Cardiac septum (tissue), 1 donor: Measurements from ENCODE around the gene MCFD2. TPM values are rescaled to one million over a fixed set of nuclear protein-coding genes. Genes with fewer than 3 reads are reported as not detected.
"Not testable (repeated sequence)": the region's sequence is repeated elsewhere in the genome, so short reads cannot be mapped to it uniquely, and the experiment has no call there.

ENCODE experiments used
- DNase-seq: peaks from one replicate; pipeline ENCODE4 v3.0.0-alpha.2; 2020; ENCODE audit warnings: low spot score
- intact Hi-C: fragments of 100-400 bp; cut with DNase I; formaldehyde crosslinking; loops from one replicate; pipeline ENCODE4 v1.14.0; 2022
- total RNA-seq: library from RNA; stranded (reverse); fragmentation: NEBNext Ultra II Directional; extraction: Animal tissue kit (Norgen Biotek cat#: 25700); gene quantifications from one replicate; pipeline ENCODE4 v1.2.1, GENCODE V29; 2021
- donor health status: DM: no; HTN: no; CAD: no.

The MCFD2 gene
- total RNA-seq, 1 donor from 2014 or later, result 55.1 TPM

DNA sequence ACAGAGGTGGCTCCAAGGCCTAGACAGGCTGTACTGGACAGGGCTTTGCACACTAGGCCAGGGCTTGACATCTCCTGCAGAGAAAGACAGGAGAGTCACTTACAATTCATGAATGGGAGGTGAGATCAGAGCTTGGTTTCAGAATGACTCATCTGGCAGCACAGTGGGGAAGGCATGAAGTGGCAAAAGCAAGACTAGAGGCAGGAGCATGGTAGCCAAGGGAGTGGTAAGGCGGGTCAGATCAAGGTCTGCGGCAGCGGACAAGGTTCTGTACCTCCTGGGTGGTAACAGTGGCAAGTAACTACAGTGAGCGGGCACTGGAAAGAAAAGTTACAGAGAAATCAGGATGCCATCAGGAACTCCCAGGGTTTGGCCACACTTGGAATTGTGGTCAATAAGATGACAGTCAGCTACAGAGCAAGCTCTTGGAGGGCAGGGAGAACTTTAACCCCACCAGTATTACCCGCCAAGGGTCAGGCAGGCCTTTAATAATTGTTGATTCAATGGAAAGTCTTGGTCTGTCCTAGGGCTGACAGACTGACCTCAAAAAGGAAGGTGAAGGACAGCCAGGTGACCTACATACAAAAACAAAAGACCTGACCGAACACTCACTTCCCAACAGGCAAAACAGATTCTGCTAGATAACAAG is 5.7 kb downstream of the MCFD2 start:
- DNase-seq, result no peak
- intact Hi-C loops, result no loop called here

DNA sequence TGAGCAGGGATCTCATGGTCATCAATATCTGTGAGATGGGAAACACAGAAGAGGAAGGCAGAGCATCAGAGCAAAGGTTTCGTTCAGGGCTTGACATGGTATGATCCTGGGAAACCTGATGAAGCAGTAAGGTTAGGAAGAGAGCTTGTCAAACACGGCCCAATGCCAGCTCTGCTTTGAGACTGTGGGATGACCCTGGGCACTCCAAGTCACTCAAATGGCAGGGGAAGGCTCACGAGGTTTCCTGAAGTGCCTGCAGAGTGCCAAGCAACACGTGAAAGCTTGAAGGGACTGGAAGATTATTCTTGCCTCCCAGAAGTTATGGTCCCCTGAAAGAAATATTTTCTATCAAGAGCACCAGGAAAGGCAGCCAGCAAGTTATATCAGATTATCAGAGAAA is 6.5 kb downstream of the MCFD2 start:
- no peak for DNase-seq
- intact Hi-C loops, result no loop called here

DNA sequence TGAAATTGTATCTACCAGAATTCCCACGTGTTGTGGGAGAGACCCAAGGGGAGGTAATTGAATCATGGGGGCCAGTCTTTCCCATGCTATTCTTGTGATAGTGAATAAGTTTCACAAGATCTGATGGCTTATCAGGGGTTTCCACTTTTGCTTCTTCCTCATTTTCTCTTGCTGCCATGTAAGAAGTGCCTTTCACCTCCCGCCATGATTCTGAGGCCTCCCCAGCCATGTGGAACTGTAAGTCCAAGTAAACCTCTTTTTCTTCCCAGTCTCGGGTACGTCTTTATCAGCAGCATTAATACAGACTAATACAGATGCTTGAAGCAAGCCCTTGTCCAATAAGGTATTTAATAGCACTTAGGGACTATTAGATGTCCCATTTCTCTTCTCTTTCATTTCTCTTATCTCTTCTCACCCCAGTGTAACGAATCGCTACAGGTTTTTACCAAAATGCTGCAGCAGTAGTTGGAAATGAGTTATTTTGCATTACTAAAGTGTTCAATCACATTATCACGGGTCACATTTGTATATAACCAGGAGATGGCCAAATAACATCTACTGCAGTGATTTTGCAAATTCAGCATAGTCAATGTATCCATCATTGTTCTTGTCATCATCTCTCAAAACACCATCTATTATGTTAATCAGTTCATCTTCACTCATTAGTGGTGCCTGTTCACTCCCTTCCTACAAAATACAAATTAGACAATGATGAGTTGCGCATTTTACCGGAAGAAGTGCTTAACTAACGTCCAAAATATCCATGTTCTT is 10.5 kb downstream of the MCFD2 start:
- DNase-seq, intact Hi-C loops: not testable (repeated sequence)

DNA sequence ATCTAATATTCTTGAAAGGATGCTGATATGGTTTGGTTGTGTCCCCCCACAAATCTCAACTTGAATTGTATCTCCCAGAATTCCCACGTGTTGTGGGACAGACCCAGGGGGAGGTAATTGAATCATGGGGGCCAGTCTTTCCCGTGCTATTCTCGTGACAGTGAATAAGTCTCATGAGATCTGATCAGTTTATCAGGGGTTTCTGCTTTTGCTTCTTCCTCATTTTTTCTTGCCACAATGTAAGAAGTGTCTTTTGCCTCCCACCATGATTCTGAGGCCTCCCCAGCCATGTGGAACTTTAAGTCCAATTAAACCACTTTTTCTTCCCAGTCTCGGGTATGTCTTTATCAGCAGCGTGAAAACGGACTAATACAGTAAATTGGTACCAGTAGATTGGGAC is 12.6 kb downstream of the MCFD2 start:
- intact Hi-C loops, result not testable (repeated sequence)

DNA sequence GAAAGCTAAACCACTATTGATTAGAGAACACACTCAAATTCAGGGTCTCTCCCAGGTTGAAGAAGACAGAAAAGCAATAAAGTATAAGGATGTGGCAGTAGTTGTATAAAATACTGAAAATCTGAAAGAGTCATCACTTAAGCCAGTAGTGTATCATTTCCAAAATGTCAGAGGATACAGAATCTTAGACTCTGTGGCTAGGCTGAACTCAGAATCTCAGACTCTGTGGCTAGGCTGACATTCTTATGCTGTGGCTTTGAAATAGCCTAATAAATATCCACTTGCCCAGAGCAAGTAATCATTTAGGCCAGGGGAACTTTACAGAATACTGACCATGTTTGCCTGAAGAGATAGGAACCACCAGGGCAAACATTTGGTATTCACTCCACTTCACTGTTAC is 13.1 kb downstream of the MCFD2 start:
- DNase-seq, result no peak
- intact Hi-C loops, result no loop called here

More for the DNA sequence above, 12.6 kb downstream of the MCFD2 start:
- DNase-seq, result not testable (repeated sequence)

DNA sequence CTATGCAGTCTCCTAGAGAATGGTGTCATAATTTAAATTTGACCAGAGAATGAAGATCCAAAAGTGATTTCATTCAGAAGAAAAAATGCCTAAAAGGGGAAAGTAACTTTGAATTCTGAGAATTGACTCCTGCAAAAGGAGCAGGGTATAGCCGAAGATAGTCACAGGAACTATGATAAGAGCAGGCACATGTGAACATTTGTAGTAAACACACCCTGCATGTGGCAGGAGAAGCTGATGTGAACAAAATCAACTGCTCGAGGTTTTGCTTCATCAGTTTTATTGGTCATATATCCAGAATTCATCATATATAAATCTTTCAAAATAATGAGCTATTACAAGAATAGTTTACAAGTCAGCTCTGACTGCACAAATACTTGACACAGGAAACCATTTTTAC is 14.0 kb downstream of the MCFD2 start:
- intact Hi-C loops, result no loop called here

DNA sequence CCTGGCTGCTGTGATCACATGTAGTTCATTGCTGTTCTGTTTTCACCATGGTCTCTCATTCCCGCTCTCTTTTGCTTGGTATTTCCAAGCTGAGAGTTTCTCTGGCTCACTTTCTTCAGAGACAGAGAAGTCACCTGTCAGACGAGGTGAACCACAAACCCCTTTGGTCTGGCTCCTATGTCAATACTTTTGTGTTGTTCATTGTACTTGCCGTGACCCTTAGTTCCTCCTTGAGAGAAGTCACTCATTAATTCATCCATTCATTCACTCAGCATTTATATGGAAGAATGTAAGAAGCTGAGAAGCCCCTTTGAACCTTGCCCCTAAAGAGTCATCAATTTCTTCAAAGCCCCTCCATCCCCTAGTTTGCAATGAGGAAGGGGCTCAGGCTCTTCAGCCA is 15.2 kb downstream of the MCFD2 start:
- intact Hi-C loops, result no loop called here
- DNase-seq, result no peak

More for the DNA sequence above, 14.0 kb downstream of the MCFD2 start:
- DNase-seq, result no peak

DNA sequence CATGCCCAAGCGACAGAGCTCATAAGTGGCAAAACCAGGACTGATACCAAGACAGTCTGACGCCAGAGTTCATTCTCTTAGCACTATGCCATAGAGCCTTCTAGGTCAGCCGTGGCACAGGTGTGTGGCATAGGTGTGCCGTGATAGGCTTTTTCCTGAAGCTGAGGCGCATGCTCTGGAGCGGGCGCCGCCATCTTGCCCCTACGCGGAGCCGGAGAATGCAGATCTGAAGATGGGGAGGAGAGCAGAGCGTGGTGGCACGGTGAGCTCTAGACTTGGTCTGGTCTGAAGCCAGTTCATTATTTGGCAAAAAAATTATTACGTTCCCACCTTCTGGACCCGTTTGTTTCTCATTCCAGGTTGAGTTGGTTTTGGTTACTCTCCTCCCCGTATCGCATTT is 16.6 kb downstream of the MCFD2 start:
- no peak for DNase-seq
- intact Hi-C loops, result no loop called here

DNA sequence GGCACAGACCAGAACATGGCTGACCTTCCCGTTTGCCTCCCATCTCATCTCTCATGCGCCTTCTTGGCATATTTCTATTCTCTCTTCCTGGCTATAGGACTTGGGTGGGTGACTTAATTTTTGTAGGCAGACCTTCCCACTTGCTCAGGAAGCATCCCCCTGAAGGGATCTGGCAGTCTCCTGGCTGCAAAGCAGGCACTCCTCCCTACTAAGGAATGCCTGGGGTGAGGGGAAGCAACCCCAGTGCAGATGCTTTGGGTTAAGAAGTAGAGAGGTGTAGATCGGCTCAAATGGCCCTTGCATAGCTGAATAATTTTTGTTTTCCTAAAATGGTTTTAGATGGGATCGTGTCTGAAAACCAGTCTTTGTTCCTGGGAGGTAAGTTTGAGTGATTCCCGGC is 17.6 kb downstream of the MCFD2 start:
- DNase-seq, result no peak

DNA sequence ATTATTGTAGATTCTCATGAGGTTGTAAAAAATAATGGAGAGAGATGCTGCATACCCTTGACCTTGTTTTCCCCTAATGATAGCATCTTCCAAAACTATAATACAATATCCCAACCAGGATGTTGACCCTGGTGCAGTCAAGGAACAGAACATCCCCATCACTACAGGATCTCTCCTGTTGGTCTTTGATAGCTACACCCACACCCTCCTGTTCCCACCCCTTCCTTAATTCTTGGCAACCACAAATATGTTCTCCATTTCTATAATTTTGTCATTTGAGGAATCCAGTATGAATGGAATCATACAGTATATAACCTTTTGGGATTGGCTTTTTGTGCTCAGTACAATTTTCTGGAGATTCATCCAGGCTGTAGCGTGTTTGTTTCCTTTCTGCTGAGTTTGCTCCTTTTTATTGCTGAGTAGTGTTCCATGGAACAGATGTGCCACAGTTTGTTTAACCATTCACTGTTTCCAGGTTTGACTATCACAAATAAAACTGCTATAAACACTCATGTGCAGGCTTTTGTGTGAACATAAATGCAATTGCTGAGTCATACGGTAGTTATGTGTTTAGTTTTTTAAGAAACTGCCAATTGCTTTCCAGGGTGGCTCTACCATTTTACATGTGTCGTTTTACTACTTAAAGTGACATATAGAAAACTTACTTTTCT is 22.2 kb downstream of the MCFD2 start:
- DNase-seq, result no peak
- intact Hi-C loops, result no loop called here

More for the DNA sequence above, 17.6 kb downstream of the MCFD2 start:
- intact Hi-C loops, result no loop called here

DNA sequence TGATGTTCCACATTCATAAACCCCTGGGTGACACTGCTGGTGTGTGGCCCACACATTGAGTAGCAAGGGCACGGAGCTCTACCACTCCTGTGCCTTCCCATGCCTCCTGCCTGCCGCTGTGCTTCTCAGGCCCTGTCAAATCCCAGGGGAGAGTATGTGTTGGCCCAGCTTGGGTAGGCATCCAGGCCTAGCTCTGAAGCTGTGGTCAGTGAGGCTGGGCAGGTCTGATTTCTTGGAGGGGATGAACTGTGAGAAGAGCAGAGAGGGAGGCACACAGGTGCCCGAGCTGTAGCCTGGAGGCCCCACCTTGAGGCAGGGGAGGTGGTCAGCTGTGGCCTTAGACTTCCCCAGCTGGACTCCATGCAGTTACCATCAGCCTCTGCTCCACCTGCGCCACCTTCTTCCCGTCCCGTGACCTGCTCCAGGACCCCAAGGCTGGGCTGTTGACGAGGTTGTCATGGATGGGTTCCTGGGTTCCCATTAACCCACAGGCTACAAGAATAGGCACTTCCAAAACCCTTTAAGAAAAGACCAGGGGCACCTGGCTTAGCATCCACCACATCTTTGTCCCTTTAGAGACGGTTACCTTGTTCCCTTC is 23.6 kb downstream of the MCFD2 start:
- DNase-seq, result no peak
- intact Hi-C loops, result no loop called here

DNA sequence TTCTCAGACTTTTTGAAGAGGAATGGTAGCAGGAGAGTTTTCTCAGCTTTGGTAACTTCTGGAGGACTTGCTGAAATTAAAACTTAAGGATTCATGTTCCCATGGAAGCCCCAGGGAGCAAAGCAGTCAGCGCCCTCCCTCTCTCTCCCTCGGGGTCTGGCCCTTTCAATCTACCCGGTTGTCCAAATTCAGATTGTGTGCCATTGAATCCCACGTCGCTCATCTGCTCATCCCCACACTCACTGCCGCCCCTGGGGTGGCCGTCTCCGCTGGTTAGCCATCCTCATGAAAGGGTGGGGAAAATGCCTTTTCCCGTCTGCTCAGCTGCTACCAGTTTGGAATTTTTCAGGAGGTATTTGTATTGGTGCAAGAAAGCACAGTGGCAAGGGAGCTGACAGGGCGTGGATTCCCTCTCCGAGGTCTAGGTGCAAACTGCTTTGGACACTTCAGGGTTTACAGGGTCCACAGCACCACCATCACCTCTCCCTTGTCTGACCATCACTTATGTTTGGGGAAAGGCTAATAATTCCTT is 27.1 kb downstream of the MCFD2 start:
- intact Hi-C loops, result loop anchor here (5.0 kb wide), 3 partner anchors 236 to 896 kb away; no protein-coding TSS in a partner anchor
- DNase-seq, result no peak

DNA sequence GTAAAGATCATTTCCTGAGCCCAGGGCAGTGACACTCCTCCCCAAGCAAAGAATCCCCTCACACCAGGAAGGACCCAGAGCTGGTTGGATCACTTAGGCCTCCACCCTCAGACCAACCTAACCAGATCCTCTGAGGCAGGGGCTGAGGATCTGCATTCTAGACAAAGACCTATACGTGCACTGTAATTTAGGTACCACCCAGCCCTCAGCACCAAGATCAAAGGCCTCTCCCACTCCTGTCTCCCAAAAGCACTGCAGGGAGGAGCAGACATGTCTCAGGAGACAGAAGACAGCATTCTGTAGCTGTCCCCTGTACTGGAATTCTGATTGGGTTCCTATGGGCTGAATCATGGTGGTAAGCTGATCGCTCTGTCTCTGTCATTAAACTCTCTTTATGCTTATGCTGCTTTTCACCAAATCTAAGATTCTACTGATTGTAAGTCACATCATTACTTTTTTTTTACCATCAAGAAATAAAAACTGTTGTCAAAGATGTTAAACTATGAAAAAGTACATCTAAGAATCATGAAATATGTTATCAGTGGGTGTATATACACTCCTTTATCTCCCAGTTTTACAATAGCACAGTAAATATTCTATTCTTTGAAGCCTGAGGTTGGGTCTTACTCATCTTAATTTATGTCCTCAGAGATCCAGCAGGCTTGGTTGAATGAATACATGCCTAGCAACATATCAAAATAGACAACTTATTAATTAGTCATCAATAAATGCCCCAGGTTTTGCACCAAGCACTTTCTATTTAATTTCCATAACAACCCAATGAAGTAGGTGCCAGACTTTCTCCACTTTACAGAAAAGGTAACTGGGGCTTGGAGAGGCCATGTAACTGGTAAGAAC is 28.3 kb downstream of the MCFD2 start:
- no peak for DNase-seq
- intact Hi-C loops, result loop anchor here (5.0 kb wide), 3 partner anchors 235 to 895 kb away; no protein-coding TSS in a partner anchor

DNA sequence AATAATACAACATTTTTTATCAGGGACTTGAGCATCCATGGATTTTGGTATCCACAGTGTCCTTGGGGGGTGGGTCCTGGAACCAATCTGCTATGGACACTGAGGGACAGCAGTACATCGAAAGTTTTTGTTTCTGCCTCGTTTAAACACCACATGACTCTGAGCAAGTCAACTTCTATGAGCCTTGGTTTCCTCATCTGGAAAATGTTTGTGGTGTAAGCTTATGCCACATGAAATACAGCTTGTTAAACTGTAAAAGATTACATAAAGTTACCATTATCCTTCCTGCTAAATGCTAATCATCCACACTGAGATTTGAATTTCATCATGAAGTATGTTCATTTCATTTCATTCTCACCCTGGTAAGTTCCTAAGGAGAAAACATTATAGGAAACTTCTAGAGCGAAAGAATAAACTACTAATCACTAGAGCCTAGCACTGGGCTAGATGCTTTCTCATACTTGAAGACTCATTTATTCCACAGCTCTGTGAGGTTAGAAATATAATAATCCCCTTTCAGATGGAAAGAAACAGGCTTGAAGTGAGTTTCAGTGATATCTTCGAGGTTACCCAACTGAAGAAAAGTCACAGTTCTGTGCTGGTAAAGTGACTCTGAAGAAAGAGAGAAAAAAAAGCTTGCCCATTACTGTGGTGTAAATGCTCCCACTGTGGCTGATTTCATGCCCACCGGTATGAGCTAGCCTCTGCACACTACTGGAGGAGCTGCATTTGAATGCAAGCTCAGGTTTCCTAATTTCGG is 29.2 kb downstream of the MCFD2 start:
- intact Hi-C loops, result loop anchor here (5.0 kb wide), 3 partner anchors 234 to 894 kb away; no protein-coding TSS in a partner anchor
- DNase-seq, result no peak

DNA sequence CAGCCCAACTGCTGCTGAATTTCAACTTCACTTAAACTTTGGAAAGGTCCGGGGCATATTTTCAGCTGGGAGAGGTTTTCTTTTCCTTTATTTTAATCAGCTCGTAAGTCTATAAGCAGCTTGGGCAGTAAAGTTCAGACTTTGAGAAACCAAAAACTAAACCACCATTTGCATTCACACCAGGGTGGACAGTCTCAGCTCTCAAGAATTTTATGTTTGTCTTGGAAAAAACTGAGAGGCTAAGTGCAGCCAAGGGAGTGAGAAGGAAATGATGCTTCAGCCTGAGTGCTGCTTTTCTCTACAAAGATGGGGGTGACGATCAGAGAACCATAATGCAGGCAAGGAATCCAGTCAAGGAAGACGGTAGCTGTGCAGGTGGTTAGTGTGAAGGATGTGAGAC is 30.2 kb downstream of the MCFD2 start:
- intact Hi-C loops, result loop anchor here (5.0 kb wide), 3 partner anchors 233 to 893 kb away; no protein-coding TSS in a partner anchor
- DNase-seq, result no peak

DNA sequence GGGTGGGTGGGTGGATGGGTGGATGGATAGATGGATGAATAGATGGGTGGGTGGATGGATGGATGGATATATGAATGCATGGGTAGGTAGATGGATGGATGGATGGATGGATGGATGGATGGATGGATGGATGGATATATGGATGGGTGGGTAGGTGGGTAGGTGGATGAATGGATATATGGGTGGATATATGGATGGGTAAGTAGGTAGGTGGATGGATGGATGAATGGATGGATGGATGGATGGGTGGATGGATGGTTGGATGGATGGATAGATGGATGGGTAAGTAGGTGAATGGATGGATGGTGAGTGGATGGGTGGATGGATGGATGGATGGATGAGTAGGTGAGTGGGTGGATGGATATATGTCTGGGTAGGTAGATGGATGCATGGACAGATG is 36.1 kb downstream of the MCFD2 start:
- intact Hi-C loops, result no loop called here
- no peak for DNase-seq

DNA sequence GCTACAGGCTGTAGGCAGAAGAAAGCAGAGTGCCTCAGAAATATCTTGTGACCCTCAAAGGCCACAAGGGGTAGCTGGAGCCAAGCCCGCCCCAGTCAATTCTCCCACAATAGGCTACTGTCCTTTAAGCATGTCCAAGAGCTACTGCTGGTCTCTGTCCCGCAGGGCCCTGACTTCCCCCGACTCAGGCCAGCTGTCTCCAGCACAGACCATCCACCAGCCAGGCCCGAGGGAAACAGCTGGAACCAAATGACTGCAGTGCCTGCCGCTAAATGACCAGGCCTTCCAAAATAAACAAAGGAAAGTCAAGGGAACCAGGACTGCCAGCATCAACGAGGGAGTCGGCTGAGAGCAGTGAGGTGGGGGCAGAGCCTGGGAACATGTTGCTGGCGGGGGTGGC is 36.7 kb downstream of the MCFD2 start:
- intact Hi-C loops, result no loop called here

DNA sequence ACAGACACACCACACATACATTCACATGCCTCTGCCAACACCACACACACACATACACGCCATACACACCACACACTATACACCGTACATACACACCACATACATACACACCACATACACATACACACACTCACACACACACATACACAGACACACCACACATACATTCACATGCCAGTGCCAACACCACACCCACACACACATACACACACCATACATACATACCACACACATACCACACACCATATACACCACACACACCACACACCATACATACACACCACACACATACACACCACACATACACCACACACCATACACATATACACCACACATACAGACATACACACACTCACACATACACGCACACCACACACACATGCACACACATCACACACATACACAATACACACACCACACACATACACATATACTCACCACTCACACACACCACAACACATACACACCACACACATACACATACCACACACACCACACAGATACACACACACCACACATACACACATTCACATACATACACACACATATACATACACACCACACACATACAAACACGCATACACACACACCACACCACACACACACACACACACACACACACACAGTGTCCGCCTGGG is 37.2 kb downstream of the MCFD2 start:
- intact Hi-C loops, result no loop called here
- no peak for DNase-seq

More for the DNA sequence above, 36.7 kb downstream of the MCFD2 start:
- DNase-seq, result no peak
